Measurements from ENCODE around the gene GOLGA5.
"Not testable (repeated sequence)": the region's sequence is repeated elsewhere in the genome, so short reads cannot be mapped to it uniquely, and the experiment has no call there.

Gene GOLGA5, protein sequence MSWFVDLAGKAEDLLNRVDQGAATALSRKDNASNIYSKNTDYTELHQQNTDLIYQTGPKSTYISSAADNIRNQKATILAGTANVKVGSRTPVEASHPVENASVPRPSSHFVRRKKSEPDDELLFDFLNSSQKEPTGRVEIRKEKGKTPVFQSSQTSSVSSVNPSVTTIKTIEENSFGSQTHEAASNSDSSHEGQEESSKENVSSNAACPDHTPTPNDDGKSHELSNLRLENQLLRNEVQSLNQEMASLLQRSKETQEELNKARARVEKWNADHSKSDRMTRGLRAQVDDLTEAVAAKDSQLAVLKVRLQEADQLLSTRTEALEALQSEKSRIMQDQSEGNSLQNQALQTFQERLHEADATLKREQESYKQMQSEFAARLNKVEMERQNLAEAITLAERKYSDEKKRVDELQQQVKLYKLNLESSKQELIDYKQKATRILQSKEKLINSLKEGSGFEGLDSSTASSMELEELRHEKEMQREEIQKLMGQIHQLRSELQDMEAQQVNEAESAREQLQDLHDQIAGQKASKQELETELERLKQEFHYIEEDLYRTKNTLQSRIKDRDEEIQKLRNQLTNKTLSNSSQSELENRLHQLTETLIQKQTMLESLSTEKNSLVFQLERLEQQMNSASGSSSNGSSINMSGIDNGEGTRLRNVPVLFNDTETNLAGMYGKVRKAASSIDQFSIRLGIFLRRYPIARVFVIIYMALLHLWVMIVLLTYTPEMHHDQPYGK

DNA sequence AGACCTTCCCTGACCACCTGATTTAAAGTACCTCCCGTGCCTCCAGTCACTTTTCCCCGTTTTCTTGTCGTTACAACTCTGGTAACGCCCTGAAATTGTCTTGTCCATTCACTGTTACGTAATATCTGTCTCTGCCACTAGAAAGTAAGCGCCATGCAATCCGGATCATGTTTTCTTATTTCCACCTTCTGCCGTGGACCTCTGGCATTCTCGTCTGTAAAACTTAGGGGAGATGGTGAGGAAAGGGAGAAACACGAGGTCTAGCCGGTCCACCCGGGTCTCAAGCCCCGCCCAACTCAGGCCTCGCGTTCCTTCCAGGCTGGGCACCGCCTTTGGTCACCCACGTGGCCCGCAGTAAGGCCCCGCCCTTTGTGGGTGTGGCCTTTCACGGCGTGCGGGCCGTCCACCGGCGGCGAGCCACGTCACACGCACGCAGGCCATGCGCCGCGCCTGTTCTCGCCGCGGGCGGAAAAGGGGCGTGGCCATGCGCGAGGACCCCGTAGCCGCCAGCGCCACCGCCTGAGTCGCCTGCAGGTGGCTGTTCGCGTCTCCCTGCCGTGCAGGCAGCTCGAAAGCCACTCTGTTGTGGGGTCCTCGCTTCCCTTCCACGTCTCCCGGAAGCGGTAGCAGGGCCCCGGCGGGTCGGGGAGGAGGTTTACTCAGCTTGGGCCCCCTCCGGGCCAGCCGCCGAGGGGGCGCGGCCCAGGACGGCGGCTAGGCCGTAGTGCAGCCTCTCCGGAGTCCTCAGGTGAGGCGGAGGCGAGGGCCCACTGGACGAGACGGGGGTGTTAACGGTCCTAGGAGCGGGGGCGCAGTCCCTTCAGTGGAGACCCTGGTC lies at the start of gene GOLGA5:
Gene GOLGA5, plus strand, starts transcription at position 597 of the 838 bp plus-strand sequence. CDS start 3,133 bp downstream, outside the sequence.
- DNase-seq, result peak; percentile 98 to 100

DNA sequence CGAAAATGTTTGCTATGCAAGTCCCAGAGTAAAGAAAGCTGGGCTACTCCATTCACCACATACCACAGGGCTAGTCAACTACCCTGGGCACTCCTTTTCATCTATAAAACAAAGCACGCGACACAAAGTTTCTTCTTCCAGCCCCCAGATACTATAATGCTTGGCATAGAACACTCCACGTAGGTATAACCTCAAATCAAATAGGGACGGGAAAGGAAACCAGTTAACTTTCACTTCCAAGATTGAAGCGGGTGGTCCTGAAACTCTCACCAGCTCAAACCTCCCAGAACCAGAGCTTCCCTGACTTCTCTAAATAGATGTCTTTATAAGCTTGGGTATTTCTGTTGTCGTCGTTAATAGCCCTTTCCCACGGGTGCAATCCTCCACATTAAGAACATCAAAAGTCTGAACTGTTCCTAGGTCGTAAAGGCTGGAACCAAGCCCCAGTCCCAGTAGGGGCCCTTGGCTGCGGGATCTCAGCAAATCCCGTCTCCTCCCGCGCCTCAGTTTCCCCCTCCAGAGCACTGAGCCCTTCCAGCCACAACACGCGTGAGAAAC lies 46.3 kb upstream of the GOLGA5 start:
- no peak for DNase-seq

DNA sequence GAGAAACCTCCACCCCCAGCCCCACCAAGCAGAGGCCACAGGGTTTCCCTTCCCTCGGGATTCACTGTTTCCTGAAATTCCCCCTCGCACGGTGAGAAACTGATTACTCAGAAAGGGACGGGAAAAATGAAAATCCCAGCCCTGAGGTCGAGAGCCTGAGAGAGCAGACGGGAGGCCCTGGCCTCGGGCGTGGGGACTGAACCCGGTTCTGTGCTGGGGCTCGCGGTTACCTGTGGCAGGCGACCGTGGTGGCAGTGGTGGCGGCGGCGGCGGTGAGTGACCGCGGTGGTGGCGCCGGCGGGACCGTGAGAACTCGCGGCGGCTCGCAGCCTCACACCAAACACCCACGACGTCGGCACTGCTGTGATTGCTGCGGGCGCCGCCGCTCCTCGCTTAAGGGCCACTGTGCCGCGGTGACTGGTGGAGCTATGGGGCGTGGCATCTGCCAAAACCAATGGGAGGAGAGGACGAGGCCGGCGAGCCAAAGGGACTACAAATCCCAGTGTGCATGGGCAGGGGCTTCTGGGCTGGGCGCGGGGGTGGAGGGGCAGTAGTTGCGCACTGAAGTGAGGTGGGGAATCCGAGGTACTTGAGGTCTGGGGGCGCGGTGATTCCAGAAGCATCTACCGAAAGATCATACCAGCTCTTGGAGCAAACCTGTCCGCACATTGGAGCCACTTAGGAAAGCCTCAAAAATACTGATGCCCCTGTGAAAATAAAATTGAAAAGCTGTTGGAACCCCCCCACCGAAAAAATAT lies 45.7 kb upstream of the GOLGA5 start, which contains the start of gene LGMN:
Gene LGMN, minus strand, starts transcription at position 369 of the 758 bp plus-strand sequence. CDS start 15,841 bp downstream, outside the sequence.
- peak; percentile 84 to 88 for DNase-seq

DNA sequence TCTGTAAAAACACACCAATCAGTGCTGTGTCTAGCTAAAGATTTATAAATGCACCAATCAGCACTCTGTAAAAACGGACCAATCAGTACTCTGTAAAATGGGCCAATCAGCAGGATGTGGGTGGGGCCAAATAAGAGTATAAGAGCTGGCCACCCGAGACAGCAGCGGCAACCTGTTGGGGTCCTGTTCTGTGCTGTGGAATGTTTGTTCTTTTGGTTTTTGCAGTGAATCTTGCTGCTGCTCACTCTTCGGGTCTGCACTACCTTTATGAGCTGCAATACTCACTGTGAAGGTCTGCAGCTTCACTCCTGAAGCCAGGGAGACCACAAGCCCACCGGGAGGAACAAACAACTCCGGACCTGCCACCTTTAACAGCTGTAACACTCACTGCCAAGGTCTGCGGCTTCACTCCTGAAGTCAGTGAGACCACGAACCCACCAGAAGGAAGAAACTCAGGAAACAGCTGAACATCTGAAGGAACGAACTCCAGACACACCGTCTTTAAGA lies 43.8 kb upstream of the GOLGA5 start:
- peak; percentile 39 to 57 for DNase-seq

DNA sequence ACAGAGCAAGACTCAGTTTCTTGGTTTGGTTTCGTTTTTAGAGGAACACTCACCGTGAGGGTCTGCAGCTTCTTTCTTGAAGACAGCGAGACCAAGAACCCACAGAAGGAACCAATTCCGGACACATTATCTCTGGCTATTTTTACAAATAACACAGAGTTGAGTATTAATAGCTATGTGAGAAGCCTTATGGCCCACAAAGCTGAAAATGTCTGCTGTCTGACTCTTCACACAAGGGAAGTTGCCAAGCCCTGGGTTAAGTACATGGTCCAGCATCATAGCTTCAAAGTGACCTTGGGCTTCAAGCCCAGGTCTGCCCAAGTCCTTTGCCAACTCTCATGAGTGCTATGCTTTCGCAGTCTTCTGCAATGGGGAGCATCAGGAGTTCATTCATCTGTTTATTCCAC lies 43.1 kb upstream of the GOLGA5 start:
- DNase-seq, result no peak

DNA sequence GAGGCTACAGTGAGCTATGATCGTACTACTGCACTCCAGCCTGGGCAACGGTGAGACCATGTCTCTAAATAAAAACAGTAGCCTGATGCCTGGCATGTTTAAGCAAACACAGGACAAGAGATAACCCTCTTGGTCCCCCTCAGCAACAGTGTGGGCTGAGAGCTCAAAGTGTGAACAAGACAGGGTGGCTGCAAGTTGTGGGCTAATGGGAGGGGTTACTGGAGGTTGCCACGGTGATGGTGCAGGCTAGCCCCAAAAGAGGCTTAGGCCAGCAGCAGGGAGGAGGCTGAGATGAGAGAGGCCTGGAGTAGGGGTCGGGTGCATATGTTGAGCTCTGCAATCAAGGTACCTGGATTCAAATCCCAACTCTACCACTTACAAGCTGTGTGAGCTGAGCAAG lies 42.3 kb upstream of the GOLGA5 start:
- no peak for DNase-seq

DNA sequence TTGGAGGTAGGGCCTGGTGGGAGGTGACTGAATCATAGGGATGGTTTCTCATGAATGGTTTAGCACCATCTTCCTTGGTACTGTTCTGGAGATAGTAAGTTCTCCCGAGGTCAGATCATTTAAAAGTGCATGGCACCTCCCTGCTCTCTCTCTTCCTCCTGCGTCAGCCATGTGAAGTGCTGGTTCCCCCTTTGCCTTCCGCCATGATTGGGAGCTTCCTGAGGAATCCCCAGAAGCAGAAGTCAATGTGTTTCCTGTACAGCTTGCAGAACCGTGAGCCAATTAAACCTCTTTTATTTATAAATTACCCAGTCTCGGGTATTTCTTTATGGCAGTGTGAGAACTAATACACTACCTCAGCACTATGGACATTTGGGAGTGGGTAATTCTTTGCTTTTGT lies 40.9 kb upstream of the GOLGA5 start:
- DNase-seq, result no peak

DNA sequence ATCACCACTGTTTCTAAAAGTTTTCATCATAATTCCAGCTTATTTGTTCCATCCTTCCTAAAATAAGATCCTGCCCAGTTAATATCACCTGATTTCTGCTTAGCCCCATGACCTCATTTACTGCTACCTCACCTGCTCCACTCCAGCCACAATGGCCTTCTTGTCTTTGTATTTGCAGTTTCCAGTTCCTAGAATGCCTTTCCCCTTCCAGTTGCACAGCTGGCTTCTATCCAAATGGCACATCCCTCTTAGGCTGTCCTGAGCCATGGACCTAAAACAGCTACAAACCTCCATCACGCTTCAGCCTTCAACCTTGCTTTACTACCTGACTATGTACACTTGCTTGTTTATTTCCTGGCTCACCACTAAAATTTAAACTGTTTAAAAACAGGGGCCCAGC lies 39.1 kb upstream of the GOLGA5 start:
- DNase-seq, result no peak

DNA sequence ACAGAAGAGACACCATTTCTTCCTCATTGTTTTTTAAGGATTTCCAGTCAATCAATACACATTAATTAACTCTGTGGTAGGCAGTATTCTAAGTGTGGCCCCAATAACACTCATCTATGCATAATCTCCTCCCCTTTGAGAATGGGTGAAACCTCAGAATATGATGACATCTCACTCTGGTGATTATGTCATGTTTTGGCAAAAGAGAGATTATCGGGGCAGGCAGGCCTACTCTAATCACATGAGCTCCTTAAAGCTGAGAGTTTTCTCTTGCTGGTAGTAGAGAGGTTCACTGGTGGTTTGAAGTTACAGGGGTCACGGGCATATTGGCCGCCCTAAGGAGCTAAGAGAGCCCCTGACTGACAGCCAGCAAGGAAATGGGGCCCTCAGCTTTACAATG lies 38.6 kb upstream of the GOLGA5 start:
- no peak for DNase-seq

DNA sequence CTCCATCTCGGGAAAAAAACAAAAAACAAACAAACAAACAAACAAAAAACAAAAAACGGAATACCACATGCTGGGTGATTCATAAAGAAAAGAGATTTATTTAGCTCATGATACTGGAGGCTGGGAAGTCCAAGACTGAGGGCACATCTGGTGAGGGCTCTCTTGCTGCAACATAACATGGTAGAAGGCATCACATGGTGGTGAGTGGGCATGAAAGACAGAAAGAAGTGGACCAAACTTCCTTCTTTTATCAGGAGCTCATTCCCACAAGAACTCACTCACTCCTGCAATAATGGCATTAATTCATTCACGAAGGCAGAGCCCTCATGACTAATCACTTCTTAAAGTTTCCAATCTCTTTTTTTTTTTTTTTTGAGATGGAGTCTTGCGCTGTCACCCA lies 37.7 kb upstream of the GOLGA5 start:
- no peak for DNase-seq

DNA sequence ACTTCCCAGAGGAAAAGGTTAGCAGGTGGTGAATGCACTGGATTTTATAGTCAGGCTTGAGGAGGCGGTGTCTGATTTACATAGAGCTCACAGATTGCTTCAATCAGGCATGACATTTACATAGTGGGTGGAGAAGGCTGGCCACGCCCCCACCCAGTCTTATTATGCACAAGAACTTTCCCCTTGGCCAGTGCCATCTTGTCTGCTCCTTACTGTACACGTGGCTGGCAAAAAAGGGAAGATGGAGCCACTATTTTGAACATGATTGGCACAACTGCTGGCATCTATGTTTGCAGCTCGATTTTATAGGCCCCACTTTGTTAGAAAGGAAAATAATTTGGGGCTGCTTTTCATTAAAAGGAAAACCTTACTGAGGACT lies 34.8 kb upstream of the GOLGA5 start:
- no peak for DNase-seq

DNA sequence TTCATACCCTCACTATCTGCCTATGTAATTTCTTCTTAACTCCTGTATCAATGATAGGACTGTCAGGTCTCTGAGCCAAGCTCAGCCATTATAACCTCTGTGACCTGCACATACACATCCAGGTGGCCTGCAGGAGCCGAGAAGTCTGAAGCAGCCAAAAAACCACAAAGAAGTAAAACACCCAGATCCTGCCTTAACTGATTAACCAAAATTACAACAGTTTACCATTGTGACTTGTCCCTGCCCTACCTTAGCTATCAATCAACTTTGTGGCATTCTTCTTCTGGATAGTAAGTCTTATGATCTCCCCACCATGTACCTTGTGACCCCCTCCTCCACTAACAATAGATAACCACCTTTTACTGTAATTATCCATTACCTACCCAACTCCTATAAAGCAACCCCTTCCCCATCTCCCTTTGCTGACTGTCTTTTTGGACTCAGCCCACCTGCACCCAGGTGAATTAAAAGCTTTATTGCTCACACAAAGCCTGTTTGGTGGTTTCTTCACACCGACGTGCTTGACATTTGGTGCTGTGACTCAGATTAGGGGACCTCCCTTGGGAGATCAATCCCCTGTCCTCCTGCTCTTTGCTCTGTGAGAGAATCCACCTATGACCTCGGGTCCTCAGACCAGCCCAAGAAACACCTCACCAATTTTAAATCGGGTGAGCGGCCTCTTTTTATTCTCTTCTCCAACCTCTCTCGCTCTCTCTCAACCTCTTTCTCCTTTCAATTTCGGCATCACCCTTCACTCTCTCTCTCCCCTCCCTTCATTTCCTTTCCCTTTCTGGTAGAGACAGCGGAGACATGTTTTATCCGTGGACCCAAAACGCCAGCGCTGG lies 34.2 kb upstream of the GOLGA5 start:
- DNase-seq, result peak in 1 of 2 experiments; percentile 35

DNA sequence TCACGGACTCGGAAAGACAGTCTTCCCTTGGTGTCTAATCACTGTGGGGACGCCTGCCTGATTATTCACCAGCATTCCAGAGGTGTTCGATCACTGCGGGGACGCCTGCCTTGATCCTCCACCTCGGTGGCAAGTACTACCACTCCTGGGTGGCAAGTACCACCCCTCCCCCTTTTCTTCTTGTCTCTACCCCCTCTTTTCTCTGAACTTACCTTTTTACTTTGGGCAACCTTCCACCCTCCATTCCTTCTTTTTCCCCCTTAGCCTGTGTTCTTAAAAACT lies 33.6 kb upstream of the GOLGA5 start:
- no peak for DNase-seq

DNA sequence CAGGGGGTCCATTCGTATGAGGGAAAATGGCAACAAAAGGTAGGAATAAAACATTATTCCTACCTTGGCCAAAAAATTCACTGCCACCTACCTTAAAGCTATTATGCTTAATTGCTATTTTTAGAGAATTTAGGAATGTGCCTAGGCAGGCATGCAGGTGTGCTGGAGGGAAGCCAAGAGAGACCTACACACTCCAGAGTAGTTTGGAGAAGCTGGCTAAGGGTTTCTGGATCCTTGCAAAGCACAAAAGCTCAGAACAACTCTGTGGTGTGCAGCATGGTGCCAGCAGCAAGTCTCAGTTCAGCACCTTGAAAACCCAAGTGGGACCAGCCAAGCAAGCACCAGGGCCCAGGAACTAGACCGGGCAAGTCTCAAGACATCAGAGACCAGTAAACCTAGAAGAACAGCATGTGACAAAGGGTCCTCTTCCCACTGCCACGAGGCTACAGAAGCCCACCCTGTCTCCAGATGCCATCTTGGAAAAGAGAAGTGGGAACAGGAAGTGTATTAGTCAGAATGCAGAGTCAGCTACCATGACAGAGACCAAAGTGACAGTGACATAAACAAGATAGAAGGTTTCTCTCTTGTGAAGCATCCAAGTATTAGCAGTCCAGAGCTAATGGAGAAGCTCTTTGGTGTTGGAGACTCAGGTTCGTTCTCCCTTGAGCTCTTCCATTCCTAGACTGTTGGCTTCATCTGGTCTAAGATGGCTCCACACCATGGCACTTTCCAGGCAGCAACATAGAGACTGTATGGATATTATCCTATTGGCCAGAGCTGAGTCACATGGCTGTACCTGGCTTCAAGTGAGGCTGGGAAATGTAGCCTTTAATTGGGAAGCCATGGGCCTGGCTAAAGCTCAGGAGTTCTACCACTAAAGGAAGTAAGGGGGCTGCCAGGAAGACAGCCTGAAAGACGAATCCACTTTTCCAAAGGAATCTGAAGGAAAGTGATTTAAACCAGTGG lies 30.2 kb upstream of the GOLGA5 start:
- not testable (repeated sequence) for DNase-seq

DNA sequence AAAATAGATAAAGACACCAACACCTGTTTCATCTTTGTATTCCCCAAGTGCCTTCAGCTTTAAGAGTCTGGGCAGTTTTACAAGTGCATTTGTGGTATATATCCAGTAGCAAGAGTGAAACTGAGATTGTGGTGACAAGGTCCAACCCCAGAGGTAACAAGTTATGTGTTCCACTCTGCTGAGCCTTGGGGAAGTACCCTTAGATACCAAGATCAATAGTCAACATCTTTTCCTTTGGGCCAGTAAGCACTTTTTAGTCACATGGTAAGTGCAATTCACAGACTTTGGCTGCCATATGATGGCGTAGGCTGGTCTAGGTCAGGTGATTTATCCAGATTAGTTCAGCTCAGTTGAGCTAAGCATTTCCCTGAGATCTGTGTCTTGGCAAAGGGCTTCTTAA lies 25.9 kb upstream of the GOLGA5 start:
- DNase-seq, result peak in 1 of 2 experiments; percentile 32

DNA sequence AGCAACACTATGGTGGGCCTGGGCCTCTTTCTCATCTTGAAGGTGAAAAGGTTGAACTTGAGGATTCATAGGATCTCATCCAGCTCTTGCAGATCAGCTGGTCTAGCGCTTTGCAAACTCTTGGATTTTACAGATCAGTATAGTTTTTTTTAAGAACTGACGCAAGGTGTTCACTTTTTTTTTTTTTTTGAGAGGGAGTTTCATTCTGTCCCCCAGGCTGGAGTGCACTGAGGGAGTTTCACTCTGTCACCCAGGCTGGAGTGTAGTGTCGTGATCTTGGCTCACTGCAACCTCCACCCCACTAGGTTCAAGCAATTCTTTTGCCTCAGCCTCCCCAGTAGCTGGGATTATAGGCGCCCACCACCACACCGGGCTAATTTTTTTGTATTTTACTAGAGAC lies 25.3 kb upstream of the GOLGA5 start:
- no peak for DNase-seq

DNA sequence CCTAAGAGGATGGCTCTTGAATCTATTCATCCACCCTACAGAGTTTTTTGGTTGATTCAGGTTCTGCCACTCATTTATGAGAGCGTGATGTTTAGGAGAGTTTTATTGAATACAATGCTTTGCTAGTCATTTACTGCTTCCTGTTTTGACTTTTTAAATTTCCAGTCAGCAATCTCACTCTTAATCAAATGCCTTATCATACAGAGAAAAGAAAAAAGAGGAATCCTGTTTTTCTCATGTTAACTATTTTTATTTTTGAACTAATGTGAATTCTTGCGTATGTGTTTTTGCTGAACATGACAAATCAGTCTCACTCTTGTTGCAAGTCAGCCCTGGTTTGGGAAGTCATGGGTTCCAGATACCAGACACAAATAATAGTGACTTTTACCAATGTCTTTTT lies 23.6 kb upstream of the GOLGA5 start:
- DNase-seq, result no peak

DNA sequence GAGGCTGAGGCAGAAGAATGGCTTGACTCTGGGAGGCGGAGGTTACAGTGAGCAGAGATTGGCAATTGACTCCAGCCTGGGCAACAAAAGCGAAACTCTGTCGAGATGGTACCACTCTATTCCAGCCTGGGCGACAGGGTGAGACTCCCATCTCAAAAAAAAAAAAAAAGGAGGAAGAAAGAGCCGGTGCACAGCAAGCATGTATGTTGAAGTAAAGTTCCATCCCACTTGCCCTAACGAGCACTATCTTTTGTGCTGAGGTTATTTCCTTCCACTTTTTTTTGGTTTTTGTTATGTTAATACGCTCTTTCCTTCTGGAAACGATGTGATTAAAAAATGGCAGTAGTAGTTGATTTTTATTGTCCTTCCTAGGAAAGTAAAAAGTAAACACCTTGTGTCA lies 19.5 kb upstream of the GOLGA5 start:
- no peak for DNase-seq

DNA sequence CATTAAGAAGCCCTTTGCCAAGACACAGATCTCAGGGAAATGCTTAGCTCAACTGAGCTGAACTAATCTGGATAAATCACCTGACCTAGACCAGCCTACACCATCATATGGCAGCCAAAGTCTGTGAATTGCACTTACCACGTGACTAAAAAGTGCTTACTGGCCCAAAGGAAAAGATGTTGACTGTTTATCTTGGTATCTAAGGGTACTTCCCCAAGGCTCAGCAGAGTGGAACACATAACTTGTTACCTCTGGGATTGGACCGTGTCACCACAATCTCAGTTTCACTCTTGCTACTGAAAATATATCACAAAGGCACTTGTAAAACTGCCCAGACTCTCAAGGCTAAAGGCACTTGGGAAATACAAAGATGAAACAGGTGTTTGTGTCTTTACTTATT lies 18.8 kb upstream of the GOLGA5 start:
- not testable (repeated sequence) for DNase-seq
